HepG2 (cell line): ENCODE results near the gene ARIH2. TPM values are rescaled to one million over a fixed set of nuclear protein-coding genes. Genes with fewer than 3 reads are reported as not detected.

Source experiments
- AKAP8 ChIP-seq: sonication (generic); formaldehyde crosslinking; IDR thresholded peaks from 2 replicates; pipeline ENCODE4 v1.5.1; 2020; ENCODE audit warnings: mild to moderate bottlenecking, missing genetic modification reagents
- ATRX ChIP-seq: sonication (generic); formaldehyde crosslinking; IDR thresholded peaks from 2 replicates; pipeline ENCODE4 v1.4.0; 2020; ENCODE audit warnings: missing genetic modification reagents, borderline replicate concordance
- CREB1 ChIP-seq, 2 experiments: fragments of 450-650 bp in 1 of 2; IDR thresholded peaks; 2 replicates each; pipeline ENCODE4 v1.6.1; 2016 to 2017; ENCODE audit warnings: control low read depth in 1 of 2, mild to moderate bottlenecking in 1 of 2, missing compliant biosample characterization in 1 of 2, missing genetic modification characterization in 1 of 2
- KAT2B ChIP-seq: fragments of 150-350 bp; IDR thresholded peaks from 2 replicates; pipeline ENCODE4 v1.6.1; 2014; ENCODE audit warnings: low read depth, low read length, borderline replicate concordance
- NFKBIZ ChIP-seq: IDR thresholded peaks from 2 replicates; pipeline ENCODE4 v1.6.1; 2018; ENCODE audit warnings: missing genetic modification reagents, missing compliant biosample characterization
- POGZ ChIP-seq: sonication (generic); formaldehyde crosslinking; IDR thresholded peaks from 2 replicates; pipeline ENCODE4 v1.4.0; 2020; ENCODE audit warnings: mild to moderate bottlenecking, missing genetic modification reagents
- UBTF ChIP-seq: sonication (generic); formaldehyde crosslinking; IDR thresholded peaks from 2 replicates; pipeline ENCODE4 v1.4.0; 2020; ENCODE audit warnings: mild to moderate bottlenecking, missing genetic modification reagents
- ZBTB3 ChIP-seq: sonication (generic); formaldehyde crosslinking; IDR thresholded peaks from 2 replicates; pipeline ENCODE4 v1.4.0; 2020; ENCODE audit warnings: low read depth, mild to moderate bottlenecking, moderate library complexity, missing genetic modification reagents, borderline replicate concordance
- ZBTB38 ChIP-seq: sonication (generic); formaldehyde crosslinking; IDR thresholded peaks from 2 replicates; pipeline ENCODE4 v1.5.1; 2020; ENCODE audit warnings: mild to moderate bottlenecking, missing genetic modification reagents
- ZMYM2 ChIP-seq: sonication (generic); formaldehyde crosslinking; IDR thresholded peaks from 2 replicates; pipeline ENCODE4 v1.8.0; 2022; ENCODE audit warnings: mild to moderate bottlenecking, missing genetic modification reagents
- ZNF335 ChIP-seq: sonication (generic); formaldehyde crosslinking; IDR thresholded peaks from 2 replicates; pipeline ENCODE4 v1.4.0; 2020; ENCODE audit warnings: missing genetic modification reagents
- ZNF451 ChIP-seq: sonication (generic); formaldehyde crosslinking; IDR thresholded peaks from 2 replicates; pipeline ENCODE4 v1.5.0; 2020; ENCODE audit warnings: mild to moderate bottlenecking, missing genetic modification reagents
- ZNF503 ChIP-seq: sonication (generic); formaldehyde crosslinking; IDR thresholded peaks from 2 replicates; pipeline ENCODE4 v1.4.0; 2020; ENCODE audit warnings: missing genetic modification reagents
- ZNF615 ChIP-seq: sonication (generic); formaldehyde crosslinking; IDR thresholded peaks from 2 replicates; pipeline ENCODE4 v1.5.0; 2020; ENCODE audit warnings: mild to moderate bottlenecking, missing genetic modification reagents, borderline replicate concordance
- ZNF761 ChIP-seq: sonication (generic); formaldehyde crosslinking; conservative IDR thresholded peaks from 2 replicates; pipeline ENCODE4 v1.4.0; 2020; ENCODE audit warnings: mild to moderate bottlenecking, missing genetic modification reagents
- ZNF766 ChIP-seq: sonication (generic); formaldehyde crosslinking; IDR thresholded peaks from 2 replicates; pipeline ENCODE4 v1.5.0; 2020; ENCODE audit warnings: missing genetic modification reagents, borderline replicate concordance
- polyA plus RNA-seq, 8 experiments: library from polyadenylated mRNA; depleted of rRNA in 3 of 8; stranded (reverse) in 7 of 8; unstranded in 1 of 8; fragments of >200 nt; fragmentation: Illumina TruSeq in 4 of 8; extraction: Trizol in 4 of 8; gene quantifications; 2 replicates each; pipeline versions ENCODE4 v1.2.1 to v1.2.3, GENCODE V29; 2011 to 2016; ENCODE audit warnings: low read depth in 4 of 8, missing spikeins in 1 of 8, mixed read lengths in 1 of 8; ENCODE audit not compliant: insufficient read depth in 1 of 8
- total RNA-seq, 5 experiments: library from RNA; depleted of rRNA; stranded (reverse); fragments of >200 nt; fragmentation: Illumina TruSeq; extraction: Trizol; gene quantifications; 2 replicates each; pipeline ENCODE4 v1.2.3, GENCODE V29; 2016; ENCODE audit warnings: low read depth in 1 of 5
- TF ChIP-seq, protein P1 (sequence below): sonication (generic); formaldehyde crosslinking; IDR thresholded peaks from 2 replicates; pipeline ENCODE4 v1.4.0; 2020; ENCODE audit warnings: missing genetic modification reagents
- TF ChIP-seq, protein P2 (sequence below): sonication (generic); formaldehyde crosslinking; IDR thresholded peaks from 2 replicates; pipeline ENCODE4 v1.4.0; 2020; ENCODE audit warnings: mild to moderate bottlenecking, missing genetic modification reagents

Gene ARIH2
- total and polyA plus RNA-seq, 2 of the 13 experiments (the other 11 are each of a cell fraction or from before 2014, with no cell fraction given): 64.8 to 83.3 TPM

GRCh38 chr3:48918388-48919214 lies at the start of gene ARIH2 (continued):
- TF ChIP-seq, protein P1, sequence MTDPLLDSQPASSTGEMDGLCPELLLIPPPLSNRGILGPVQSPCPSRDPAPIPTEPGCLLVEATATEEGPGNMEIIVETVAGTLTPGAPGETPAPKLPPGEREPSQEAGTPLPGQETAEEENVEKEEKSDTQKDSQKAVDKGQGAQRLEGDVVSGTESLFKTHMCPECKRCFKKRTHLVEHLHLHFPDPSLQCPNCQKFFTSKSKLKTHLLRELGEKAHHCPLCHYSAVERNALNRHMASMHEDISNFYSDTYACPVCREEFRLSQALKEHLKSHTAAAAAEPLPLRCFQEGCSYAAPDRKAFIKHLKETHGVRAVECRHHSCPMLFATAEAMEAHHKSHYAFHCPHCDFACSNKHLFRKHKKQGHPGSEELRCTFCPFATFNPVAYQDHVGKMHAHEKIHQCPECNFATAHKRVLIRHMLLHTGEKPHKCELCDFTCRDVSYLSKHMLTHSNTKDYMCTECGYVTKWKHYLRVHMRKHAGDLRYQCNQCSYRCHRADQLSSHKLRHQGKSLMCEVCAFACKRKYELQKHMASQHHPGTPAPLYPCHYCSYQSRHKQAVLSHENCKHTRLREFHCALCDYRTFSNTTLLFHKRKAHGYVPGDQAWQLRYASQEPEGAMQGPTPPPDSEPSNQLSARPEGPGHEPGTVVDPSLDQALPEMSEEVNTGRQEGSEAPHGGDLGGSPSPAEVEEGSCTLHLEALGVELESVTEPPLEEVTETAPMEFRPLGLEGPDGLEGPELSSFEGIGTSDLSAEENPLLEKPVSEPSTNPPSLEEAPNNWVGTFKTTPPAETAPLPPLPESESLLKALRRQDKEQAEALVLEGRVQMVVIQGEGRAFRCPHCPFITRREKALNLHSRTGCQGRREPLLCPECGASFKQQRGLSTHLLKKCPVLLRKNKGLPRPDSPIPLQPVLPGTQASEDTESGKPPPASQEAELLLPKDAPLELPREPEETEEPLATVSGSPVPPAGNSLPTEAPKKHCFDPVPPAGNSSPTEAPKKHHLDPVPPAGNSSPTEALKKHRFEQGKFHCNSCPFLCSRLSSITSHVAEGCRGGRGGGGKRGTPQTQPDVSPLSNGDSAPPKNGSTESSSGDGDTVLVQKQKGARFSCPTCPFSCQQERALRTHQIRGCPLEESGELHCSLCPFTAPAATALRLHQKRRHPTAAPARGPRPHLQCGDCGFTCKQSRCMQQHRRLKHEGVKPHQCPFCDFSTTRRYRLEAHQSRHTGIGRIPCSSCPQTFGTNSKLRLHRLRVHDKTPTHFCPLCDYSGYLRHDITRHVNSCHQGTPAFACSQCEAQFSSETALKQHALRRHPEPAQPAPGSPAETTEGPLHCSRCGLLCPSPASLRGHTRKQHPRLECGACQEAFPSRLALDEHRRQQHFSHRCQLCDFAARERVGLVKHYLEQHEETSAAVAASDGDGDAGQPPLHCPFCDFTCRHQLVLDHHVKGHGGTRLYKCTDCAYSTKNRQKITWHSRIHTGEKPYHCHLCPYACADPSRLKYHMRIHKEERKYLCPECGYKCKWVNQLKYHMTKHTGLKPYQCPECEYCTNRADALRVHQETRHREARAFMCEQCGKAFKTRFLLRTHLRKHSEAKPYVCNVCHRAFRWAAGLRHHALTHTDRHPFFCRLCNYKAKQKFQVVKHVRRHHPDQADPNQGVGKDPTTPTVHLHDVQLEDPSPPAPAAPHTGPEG (CRISPR knock-in tag): peak; percentile 60
- TF ChIP-seq ZNF335 (CRISPR knock-in tag): peak; percentile 78
- TF ChIP-seq ZNF615: no peak
- no peak; the same call in 1 of the 2 replicates for TF ChIP-seq ZBTB3 (CRISPR knock-in tag)
- TF ChIP-seq ZNF766 (CRISPR knock-in tag): peak; percentile 87
- no peak for TF ChIP-seq NFKBIZ
- TF ChIP-seq ZMYM2: 0 out of 2 replicates have a peak, but pooled peaks have one; percentile 50
- TF ChIP-seq UBTF (CRISPR knock-in tag): peak; percentile 74
- peak; percentile 91 for TF ChIP-seq CREB1 (IDR thresholded peaks at IDR 0.05)
- TF ChIP-seq CREB1 (CRISPR knock-in tag; IDR thresholded peaks at IDR 0.05): peak; percentile 94
- no peak for TF ChIP-seq KAT2B
- TF ChIP-seq POGZ (CRISPR knock-in tag): peak; percentile 58; the same call in 1 of the 2 replicates
- TF ChIP-seq ZNF503 (CRISPR knock-in tag): peak; percentile 54; the same call in 1 of the 2 replicates
- TF ChIP-seq ZNF451 (CRISPR knock-in tag): 0 out of 2 replicates have a peak, but pooled peaks have one; percentile 4
- TF ChIP-seq, protein P2, sequence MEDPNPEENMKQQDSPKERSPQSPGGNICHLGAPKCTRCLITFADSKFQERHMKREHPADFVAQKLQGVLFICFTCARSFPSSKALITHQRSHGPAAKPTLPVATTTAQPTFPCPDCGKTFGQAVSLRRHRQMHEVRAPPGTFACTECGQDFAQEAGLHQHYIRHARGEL (CRISPR knock-in tag): no peak
- no peak for TF ChIP-seq ATRX (CRISPR knock-in tag)
- TF ChIP-seq ZNF761 (CRISPR knock-in tag): no peak
- peak; percentile 59; the same call in 1 of the 2 replicates for TF ChIP-seq AKAP8 (CRISPR knock-in tag)
- TF ChIP-seq ZBTB38 (CRISPR knock-in tag): peak; percentile 71; the same call in 1 of the 2 replicates
